Heart left ventricle (tissue), 16 donors: ENCODE data around the gene DAP. TPM values are rescaled to one million over a fixed set of nuclear protein-coding genes. Genes with fewer than 3 reads are reported as not detected.

ENCODE experiments used
- ATAC-seq, 4 donors: fragments of 200-7000 bp; cut with Tn5 transposase; one replicate each; pipeline ENCODE4 v1.9.1; 2020 to 2022; ENCODE audit warnings: moderate library complexity in 4 of 4, mild to moderate bottlenecking in 3 of 4, moderate number of reproducible peaks in 1 of 4
- DNase-seq, 5 donors: peaks; one replicate each; pipeline ENCODE4 v3.0.0-alpha.2; 2020
- H3K27ac ChIP-seq, 12 donors: fragments of 200-600 bp; sonication (generic) in 4 of 12; one replicate each; pipeline versions ENCODE4 v1.5.0 to v1.8.0; 2016 to 2022; ENCODE audit warnings: mild to moderate bottlenecking in 2 of 12
- H3K27me3 ChIP-seq, 9 donors: fragments of 200-600 bp; sonication (generic) in 2 of 9; one replicate each; pipeline versions ENCODE4 v1.5.1 to v1.8.0; 2016 to 2022; ENCODE audit warnings: mild to moderate bottlenecking in 3 of 9
- H3K36me3 ChIP-seq, 9 donors: fragments of 200-600 bp; sonication (generic) in 2 of 9; one replicate each; pipeline versions ENCODE4 v1.5.0 to v1.8.0; 2018 to 2022; ENCODE audit warnings: mild to moderate bottlenecking in 2 of 9
- H3K4me1 ChIP-seq, 12 donors: fragments of 200-600 bp; sonication (generic) in 4 of 12; one replicate each; pipeline versions ENCODE4 v1.5.0 to v1.8.0; 2016 to 2022; ENCODE audit warnings: mild to moderate bottlenecking in 3 of 12
- H3K4me3 ChIP-seq, 12 donors: fragments of 200-600 bp; sonication (generic) in 4 of 12; one replicate each; pipeline versions ENCODE4 v1.5.0 to v1.8.0; 2017 to 2022; ENCODE audit warnings: mild to moderate bottlenecking in 9 of 12, moderate library complexity in 4 of 12
- H3K9me3 ChIP-seq, 12 donors: fragments of 200-600 bp; sonication (generic) in 4 of 12; one replicate each; pipeline versions ENCODE4 v1.5.0 to v1.8.0; 2016 to 2022; ENCODE audit warnings: mild to moderate bottlenecking in 1 of 12
- POLR2A ChIP-seq, 2 donors: fragments of 450-650 bp; IDR thresholded peaks; one replicate each; pipeline ENCODE4 v1.6.1; 2017; ENCODE audit warnings: antibody characterized with exemption in 2 of 2, mild to moderate bottlenecking in 2 of 2, moderate library complexity in 2 of 2
- WGBS, 4 donors: extraction: QIAGEN DNeasy Blood & Tissue Kit in 2 of 4; methylation state at CpG; one replicate each; pipeline versions ENCODE4 v1.1.5 to v1.1.7; 2013 to 2018; 5-methylcytosine and 5-hydroxymethylcytosine counted together
- intact Hi-C, 10 donors: fragments of 100-400 bp; cut with DNase I; formaldehyde crosslinking; loops; one replicate each; pipeline versions ENCODE4 v1.11.1 to v1.14.2; 2022
- polyA plus RNA-seq, 2 donors: library from polyadenylated mRNA; stranded (reverse); fragments of 200-250 nt; gene quantifications; one replicate each; pipeline ENCODE4 v1.2.3, GENCODE V29; 2013
- total RNA-seq, 9 donors: library from RNA; depleted of rRNA in 2 of 9; stranded (reverse); fragments of >200 nt in 2 of 9; fragmentation: NEBNext Ultra II Directional in 3 of 9; extraction: Animal tissue kit (Norgen Biotek cat#: 25700) in 3 of 9; gene quantifications; one replicate each; pipeline versions ENCODE4 v1.1.0 to v1.2.4, GENCODE V29; 2016 to 2023
- TF ChIP-seq, protein P1 (sequence below), 12 donors: fragments of 200-600 bp; sonication (generic) in 4 of 12; IDR thresholded peaks; one replicate each; pipeline versions ENCODE4 v1.5.0 to v1.8.0; 2018 to 2022; ENCODE audit warnings: antibody characterized with exemption in 12 of 12, mild to moderate bottlenecking in 5 of 12
- donor health status: ischemic (EF 13 %, LVEDD 7.1; RV severe dilation, severe dysfunction).
- donor health status: healthy with polysubstance abuse.
- donor health status: DM: no; HTN: yes; CAD: no.
- donor health status: DM: no; HTN: no; CAD: no.
- donor health status: ischemic (EF 25% LVEDD 6.9; RV normal size, moderate dysfunction).
- donor health status: ischemic (EF 25% LVEDD 5.7; RV mildly dilated, moderate dysfunction).
- donor health status: healthy.
- donor health status: DM: yes; HTN: yes; CAD: no.
- donor health status: ischemic (EF 35%, LVEDD 5.7; RV mildly dilated, moderate dysfunction).
- donor health status: nonischemic (EF 11% LVEDD 7.7; RV severe dilation, severe dysfunction).
- donor health status: DM: yes; HTN: yes; CAD: no.
- donor health status: PGD.
- donor health status: ischemic (EF 29% LVEDD 5.4; RV normal size, mild dysfunction).
- donor health status: nonischemic (EF 23%, LVEDD 6.1; RV moderate dilation, normal function).

The DAP gene
- total and polyA plus RNA-seq, 11 donors = 13.8 to 61.6 (median 28.5) TPM

DNA sequence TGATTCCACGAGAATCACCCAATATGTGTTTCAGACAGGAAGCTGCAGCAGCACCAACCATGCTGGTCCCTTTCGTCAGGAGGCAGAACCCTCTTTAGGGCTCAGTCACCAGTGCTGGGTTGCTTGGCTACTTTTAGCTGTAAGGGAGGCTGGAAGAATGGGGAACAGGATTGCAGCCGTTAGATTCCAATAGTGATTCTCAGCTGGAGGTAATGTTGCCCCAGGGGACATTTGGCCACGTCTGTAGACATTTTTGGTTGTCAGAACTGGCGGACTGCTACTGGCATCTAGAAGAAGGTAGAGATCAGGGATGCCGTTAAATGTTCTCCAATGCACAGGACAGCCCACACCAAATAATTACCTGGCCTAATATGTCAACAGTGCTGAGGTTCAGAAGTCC is 115.4 kb downstream of the DAP start:
- no peaks in the 10 kb centered on the region for H3K4me1 ChIP-seq
- H3K9me3 ChIP-seq = no peaks in the 10 kb centered on the region
- 86 to 93% (median 89%) methylated on average over 6 of the region's 6 CpGs for WGBS, 4 donors
- DNase-seq (no peak), ATAC-seq (no peak)
- peaks cover 0 to 15% (median 5%) of the 10 kb centered on the region in 9 donors for H3K36me3 ChIP-seq
- intact Hi-C loops = no loop called here
- no peak overlapping the region for H3K4me3 ChIP-seq
- H3K27ac ChIP-seq = no peak overlapping the region
- TF ChIP-seq POLR2A (IDR thresholded peaks at IDR 0.05) = no peak
- TF ChIP-seq, protein P1, sequence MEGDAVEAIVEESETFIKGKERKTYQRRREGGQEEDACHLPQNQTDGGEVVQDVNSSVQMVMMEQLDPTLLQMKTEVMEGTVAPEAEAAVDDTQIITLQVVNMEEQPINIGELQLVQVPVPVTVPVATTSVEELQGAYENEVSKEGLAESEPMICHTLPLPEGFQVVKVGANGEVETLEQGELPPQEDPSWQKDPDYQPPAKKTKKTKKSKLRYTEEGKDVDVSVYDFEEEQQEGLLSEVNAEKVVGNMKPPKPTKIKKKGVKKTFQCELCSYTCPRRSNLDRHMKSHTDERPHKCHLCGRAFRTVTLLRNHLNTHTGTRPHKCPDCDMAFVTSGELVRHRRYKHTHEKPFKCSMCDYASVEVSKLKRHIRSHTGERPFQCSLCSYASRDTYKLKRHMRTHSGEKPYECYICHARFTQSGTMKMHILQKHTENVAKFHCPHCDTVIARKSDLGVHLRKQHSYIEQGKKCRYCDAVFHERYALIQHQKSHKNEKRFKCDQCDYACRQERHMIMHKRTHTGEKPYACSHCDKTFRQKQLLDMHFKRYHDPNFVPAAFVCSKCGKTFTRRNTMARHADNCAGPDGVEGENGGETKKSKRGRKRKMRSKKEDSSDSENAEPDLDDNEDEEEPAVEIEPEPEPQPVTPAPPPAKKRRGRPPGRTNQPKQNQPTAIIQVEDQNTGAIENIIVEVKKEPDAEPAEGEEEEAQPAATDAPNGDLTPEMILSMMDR (IDR thresholded peaks at IDR 0.05) = no peak
- no peaks in the 10 kb centered on the region for H3K27me3 ChIP-seq

DNA sequence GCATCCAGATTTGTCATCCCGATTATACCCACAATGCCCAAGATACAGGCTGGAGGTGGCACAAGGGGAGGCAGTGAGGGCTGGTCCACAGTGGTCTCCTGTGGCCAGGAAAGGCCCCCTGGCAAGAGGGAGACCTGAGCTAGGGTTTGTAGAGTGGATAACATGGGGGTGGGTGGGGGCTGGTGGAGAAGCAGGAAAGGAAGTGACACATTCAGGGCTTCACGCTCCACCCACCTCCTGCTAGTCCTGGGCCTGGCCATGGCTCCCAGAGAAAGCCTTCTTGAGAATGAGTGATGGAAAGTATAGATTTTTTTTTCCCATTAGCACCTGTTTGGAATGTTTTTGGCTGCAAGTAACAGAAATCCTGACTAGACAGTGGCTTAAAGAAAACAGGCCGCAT is 115.9 kb downstream of the DAP start:
- Histone ChIP-seq H3K4me1 (no peaks in the 10 kb centered on the region), H3K4me3 (no peak overlapping the region), H3K9me3 (peaks cover 0 to 2% (median 0%) of the 10 kb centered on the region in 12 donors), H3K27me3 (no peaks in the 10 kb centered on the region), H3K36me3 (peaks cover 0 to 15% (median 2%) of the 10 kb centered on the region in 9 donors), H3K27ac (no peak overlapping the region)
- DNase-seq (no peak), ATAC-seq (no peak)
- no peak for TF ChIP-seq POLR2A (IDR thresholded peaks at IDR 0.05)
- TF ChIP-seq, protein P1 (IDR thresholded peaks at IDR 0.05) = no peak
- intact Hi-C loops = no loop called here
- 86 to 98% (median 93%) methylated on average over 3 of the region's 3 CpGs for WGBS, 4 donors

DNA sequence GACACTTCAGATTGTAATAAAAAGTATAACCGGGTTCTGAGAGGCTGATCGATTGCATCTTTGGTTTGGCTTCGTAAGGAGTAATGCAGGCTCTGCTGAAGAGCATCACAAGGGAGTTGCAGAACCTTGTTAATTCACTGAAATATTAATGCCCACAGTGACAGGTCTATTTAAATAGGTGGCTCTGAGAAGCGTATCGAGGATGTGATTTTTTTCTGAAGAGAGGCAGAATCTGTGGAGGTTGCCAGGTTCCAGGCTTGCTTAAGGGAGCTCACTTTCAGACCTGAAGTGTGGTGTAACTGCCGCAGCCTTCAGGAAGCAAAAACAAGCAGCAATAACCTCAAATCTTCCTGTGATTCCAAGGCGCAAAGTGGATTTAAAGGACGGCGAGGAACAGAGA is 116.8 kb downstream of the DAP start:
- TF ChIP-seq, protein P1 (IDR thresholded peaks at IDR 0.05) = no peak
- no peak for TF ChIP-seq POLR2A (IDR thresholded peaks at IDR 0.05)
- intact Hi-C loops = no loop called here
- Histone ChIP-seq H3K9me3 (peaks cover 0 to 4% (median 0%) of the 10 kb centered on the region in 12 donors), H3K27me3 (no peaks in the 10 kb centered on the region), H3K4me1 (no peaks in the 10 kb centered on the region), H3K36me3 (peaks cover 0 to 7% (median 0%) of the 10 kb centered on the region in 9 donors), H3K27ac (no peak overlapping the region), H3K4me3 (no peak overlapping the region)
- WGBS, 4 donors = 69 to 83% (median 77%) methylated on average over 9 of the region's 9 CpGs
- DNase-seq = no peak
- no peak for ATAC-seq

DNA sequence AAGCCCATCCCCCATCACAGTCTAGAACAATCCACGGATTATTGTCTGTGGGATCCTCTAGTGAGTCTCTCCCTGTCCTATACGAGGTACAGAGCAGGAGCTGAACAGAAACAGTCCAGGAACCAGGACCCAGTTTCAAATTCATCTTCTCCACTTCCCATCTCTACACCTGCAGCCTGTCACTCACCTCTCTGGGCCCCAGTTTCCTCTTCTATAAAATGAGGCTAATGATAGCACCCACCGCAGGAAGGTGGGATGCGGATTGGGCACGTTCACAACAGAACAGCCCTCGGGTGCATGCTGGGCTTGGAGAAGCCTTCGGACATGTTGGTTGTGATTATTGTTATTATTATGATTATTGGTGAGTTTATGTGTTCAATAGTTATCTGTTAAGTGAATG is 118.7 kb downstream of the DAP start:
- intact Hi-C loops = no loop called here
- DNase-seq (no peak), ATAC-seq (no peak)
- TF ChIP-seq, protein P1 (IDR thresholded peaks at IDR 0.05) = no peak
- no peak for TF ChIP-seq POLR2A (IDR thresholded peaks at IDR 0.05)
- Histone ChIP-seq H3K36me3 (peaks cover 0 to 13% (median 0%) of the 10 kb centered on the region in 9 donors), H3K27me3 (no peaks in the 10 kb centered on the region), H3K4me3 (no peak overlapping the region), H3K27ac (no peak overlapping the region), H3K9me3 (peaks cover 0 to 4% (median 0%) of the 10 kb centered on the region in 12 donors), H3K4me1 (no peaks in the 10 kb centered on the region)
- 71 to 82% (median 80%) methylated on average over 7 of the region's 7 CpGs for WGBS, 4 donors
